D721Med (cell line): ENCODE data around the gene TNFAIP8L3.

Source experiments
- DNase-seq: peaks from one replicate; pipeline ENCODE4 v3.0.0; 2011; ENCODE audit warnings: low spot score; ENCODE audit not compliant: insufficient read length
- FAIRE-seq: peaks from 2 replicates; lab custom pipeline; 2011; peaks lifted over from hg19 to GRCh38; lab: Jason Lieb, UNC
- TF ChIP-seq, protein P1 (sequence below): IDR thresholded peaks from 2 replicates; pipeline ENCODE4 v1.5.1; 2012; ENCODE audit warnings: mild to moderate bottlenecking, control low read depth; ENCODE audit not compliant: insufficient read depth; ENCODE audit errors: missing control alignments

Gene TNFAIP8L3

DNA sequence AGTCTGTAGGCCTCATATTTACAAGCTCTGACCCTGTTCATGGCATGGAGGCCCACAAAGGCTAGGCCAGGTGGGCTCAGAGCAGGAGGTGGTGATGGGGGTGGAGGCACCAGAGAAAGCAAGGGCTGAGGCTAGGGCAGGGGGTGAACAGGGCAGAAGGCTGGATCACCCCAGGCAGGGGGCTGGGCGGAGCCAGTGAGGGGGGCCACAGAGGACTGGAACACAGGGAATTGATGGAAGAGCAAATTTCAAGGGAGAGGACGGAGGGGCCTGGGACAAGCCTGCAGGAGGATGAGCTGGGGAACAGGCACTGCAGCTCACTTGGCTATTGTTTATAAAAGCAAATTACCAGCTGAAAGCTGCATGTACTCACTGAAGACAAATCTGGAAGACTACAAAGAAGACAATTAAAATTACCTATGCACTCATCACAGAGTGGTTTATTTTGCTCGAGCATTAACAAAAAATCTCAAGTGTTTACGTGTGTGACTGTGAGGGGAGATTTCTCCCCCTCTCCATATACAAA lies 11.0 kb downstream of the TNFAIP8L3 start:
- FAIRE-seq (no peak), DNase-seq (no peak)
- TF ChIP-seq, protein P1, sequence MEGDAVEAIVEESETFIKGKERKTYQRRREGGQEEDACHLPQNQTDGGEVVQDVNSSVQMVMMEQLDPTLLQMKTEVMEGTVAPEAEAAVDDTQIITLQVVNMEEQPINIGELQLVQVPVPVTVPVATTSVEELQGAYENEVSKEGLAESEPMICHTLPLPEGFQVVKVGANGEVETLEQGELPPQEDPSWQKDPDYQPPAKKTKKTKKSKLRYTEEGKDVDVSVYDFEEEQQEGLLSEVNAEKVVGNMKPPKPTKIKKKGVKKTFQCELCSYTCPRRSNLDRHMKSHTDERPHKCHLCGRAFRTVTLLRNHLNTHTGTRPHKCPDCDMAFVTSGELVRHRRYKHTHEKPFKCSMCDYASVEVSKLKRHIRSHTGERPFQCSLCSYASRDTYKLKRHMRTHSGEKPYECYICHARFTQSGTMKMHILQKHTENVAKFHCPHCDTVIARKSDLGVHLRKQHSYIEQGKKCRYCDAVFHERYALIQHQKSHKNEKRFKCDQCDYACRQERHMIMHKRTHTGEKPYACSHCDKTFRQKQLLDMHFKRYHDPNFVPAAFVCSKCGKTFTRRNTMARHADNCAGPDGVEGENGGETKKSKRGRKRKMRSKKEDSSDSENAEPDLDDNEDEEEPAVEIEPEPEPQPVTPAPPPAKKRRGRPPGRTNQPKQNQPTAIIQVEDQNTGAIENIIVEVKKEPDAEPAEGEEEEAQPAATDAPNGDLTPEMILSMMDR, result no peak

DNA sequence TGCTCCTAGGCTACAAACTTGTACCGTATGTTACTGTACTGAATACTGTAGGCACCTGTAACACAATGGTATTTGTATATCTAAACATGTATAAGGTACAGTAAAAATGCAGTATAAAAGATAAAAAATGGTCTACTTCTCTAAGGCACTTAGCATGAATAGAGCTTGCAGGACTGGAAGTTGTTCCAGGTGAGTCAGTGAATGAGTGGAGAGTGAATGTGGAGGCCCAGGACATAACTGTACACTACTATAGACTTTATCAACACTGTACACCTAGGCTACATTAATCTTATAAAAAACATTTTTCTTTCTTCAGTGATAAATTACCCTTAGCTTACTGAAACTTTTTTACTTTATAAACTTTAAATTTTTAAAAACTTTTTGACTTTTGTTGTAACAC lies 12.5 kb downstream of the TNFAIP8L3 start:
- FAIRE-seq (no peak), DNase-seq (no peak)
- TF ChIP-seq, protein P1, result no peak

DNA sequence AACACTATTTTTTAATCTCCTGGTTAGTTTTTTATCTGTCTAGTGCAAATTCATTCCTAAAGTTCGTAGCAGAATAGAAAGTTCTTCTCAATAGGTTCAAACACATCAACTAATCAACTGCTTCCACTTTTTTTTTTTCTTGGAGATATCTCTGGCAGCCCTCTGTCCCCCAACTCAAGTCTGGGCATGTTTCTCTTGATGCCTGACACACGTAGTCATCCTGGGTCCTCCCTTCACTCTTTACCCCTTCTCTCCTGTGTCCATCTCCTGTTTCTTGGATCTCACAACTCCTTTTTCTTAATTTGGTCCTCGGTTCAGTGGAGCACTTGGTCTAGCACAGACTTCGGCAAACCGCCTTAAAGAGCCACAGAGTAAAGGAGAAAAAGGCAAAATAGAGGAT lies 14.4 kb downstream of the TNFAIP8L3 start:
- FAIRE-seq, result no peak

DNA sequence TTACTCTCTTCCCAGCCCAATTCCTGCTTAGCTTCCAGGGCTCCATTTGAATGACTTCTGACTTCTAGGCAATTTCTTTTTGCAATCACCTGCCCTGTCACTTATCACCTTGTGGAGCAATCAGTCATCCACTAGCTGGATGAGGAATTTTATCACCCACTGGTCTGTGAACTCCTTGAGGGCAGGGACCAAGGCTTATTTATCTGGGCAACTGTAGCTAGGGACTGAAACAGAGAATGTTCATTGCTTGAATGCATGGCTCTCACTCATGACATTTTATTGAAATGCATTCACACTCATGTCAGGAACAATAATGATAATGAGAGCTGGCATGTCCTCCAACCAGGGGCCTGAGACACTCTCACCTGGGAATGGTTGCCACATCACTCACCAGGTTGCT lies 15.5 kb downstream of the TNFAIP8L3 start:
- FAIRE-seq, result no peak
- no peak for DNase-seq
- TF ChIP-seq, protein P1, result no peak

More for the DNA sequence above, 14.4 kb downstream of the TNFAIP8L3 start:
- TF ChIP-seq, protein P1, result no peak
- DNase-seq, result no peak

DNA sequence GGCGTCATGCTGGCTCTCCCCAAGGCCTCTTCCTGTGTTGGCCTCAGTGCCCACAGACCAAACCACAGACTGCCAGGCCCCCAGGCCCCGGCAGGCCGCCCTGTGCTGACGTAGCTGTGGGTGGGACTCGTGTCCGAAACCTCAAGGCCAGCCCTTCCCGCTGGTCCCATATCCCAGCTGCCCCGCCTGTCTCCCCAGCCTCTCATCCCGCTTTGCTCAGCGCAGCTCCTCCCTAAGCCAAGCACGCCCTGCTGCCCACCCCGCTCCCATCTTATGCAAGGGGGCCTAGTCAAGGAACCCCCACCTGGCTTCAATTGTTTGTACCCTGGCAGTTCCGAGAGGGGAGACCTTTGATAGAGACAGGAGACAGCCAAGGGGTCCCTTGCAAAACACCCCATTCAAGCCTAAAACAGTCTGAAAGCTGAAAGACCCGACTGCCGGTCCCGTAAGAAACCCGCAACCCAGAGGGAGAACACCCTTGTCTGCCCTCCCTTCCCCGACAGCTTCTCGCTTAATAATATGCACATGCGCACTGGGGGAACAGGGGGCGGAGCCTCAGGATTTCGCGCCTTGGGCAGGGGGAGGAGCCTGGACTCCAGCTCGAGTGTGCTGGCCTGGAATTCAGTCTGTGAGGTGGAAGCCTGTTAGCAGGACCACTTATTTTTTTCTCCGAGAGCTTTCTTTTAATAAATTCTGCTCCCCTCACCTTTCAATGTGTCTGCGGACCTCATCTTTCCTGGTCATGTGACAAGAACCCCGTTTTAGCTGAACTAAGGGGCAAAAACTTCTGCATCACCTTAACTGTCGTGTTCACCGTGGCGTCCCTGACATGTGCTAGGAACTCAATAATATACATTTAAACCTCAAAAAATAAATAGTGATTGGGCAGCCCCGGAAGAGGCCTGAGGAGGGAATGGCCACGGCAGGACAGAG lies 17.2 kb downstream of the TNFAIP8L3 start:
- FAIRE-seq, result no peak
- TF ChIP-seq, protein P1, result no peak
- DNase-seq, result no peak

DNA sequence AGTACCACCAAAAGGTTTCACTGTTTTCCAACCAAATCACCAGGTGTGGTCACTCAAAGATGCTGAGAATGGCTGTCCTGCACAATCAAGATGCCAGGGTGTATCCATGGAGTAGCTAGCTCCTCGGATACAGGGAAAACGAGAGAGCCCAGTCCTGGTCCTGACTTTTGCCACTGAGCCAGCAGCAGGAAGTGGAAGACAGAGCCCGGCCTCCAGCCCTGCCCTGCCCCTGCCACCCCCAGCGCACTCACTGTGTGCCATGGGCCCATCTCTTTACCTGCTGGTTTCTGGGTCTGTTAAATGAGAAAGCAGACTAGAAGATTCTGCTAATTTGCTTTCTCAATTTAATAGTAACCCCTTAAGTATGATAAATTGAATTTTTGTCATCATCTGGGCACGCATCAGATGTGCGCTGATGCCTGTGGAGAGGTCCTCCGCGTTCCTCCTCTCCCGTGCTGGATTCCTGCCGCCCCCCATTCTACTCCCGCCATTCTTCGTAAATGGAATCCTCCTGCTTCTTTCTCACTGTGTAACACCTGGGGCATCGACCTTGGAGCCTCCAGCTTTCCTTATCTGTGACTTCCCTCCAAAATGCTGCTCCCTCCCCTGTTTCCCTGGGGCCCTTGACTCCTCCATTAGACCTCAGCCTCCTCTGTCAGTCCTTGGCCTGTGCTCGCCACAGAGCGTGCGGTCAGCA lies 18.0 kb downstream of the TNFAIP8L3 start:
- DNase-seq (no peak), FAIRE-seq (no peak)
- TF ChIP-seq, protein P1, result no peak
